H1 (cell line): ENCODE measurements around the gene HTR2B. TPM values are rescaled to one million over a fixed set of nuclear protein-coding genes. Genes with fewer than 3 reads are reported as not detected.

Source experiments
- HDAC6 ChIP-seq: IDR thresholded peaks from one replicate; pipeline ENCODE4 v1.7.1; 2012; ENCODE audit warnings: low read depth, mild to moderate bottlenecking, inconsistent platforms, low read length, moderate library complexity
- POLR2AphosphoS5 ChIP-seq: IDR thresholded peaks from 2 replicates; pipeline ENCODE4 v1.6.1; 2011; ENCODE audit warnings: low read depth, low read length
- RNF2 ChIP-seq: fragments of 200-900, 300-1000 bp; sonication (generic); IDR thresholded peaks from 2 replicates; pipeline ENCODE4 v1.7.1; 2016; ENCODE audit warnings: borderline replicate concordance, low read depth, mild to moderate bottlenecking, antibody characterized with exemption, low read length; ENCODE audit not compliant: poor library complexity, severe bottlenecking; ENCODE audit errors: missing control alignments
- SP4 ChIP-seq: IDR thresholded peaks from 2 replicates; pipeline ENCODE4 v1.6.1; 2012; ENCODE audit warnings: low read length, inconsistent platforms
- TAF7 ChIP-seq: optimal IDR thresholded peaks from 2 replicates; pipeline ENCODE3; 2011; ENCODE audit warnings: low read depth, mild to moderate bottlenecking, inconsistent platforms, low read length, moderate library complexity, borderline replicate concordance
- polyA plus RNA-seq, 7 experiments: library from polyadenylated mRNA; depleted of rRNA in 3 of 7; stranded (reverse) in 5 of 7; unstranded in 2 of 7; fragments of >200 nt in 5 of 7; fragments of 200-250 nt in 2 of 7; gene quantifications; 1 replicate in 5 of 7; 2 replicates in 1 of 7; 4 replicates in 1 of 7; pipeline versions ENCODE4 v1.2.1 to v1.2.3, GENCODE V29; 2011 to 2013; ENCODE audit warnings: missing spikeins in 2 of 7, mixed read lengths in 2 of 7
- total RNA-seq: library from RNA; stranded (reverse); fragmentation: NEBNext Ultra II Directional; extraction: Animal tissue kit (Norgen Biotek cat#: 25700); gene quantifications from 2 replicates; pipeline ENCODE4 v1.2.1, GENCODE V29; 2021

Gene HTR2B
- total and polyA plus RNA-seq, 2 of the 8 experiments (the other 6 are each of a cell fraction or from before 2014, with no cell fraction given), result not detected

GRCh38 chr2:231172025-231172424, 47.2 kb upstream of the HTR2B start (continued):
- TF ChIP-seq TAF7, result no peak
- no peak for TF ChIP-seq SP4
- TF ChIP-seq HDAC6, result no peak
- TF ChIP-seq RNF2, result no peak
- no peak for TF ChIP-seq POLR2AphosphoS5
